Measurements from ENCODE around the gene THBS1.

Gene THBS1

GRCh38 chr15:39591141-39591895, 10.4 kb downstream of the THBS1 start:
- Histone ChIP-seq H3F3A (ENCODE audit: insufficient read depth, low read length) (no peaks in the 10 kb centered on the region), H3K9me2 (ENCODE audit: low read depth, low read length) (no peaks in the 10 kb centered on the region), H3K4me3 (ENCODE audit: low read depth, low read length, poor library complexity, severe bottlenecking) (no peak overlapping the region), H4K20me1 (ENCODE audit: insufficient read depth, low read length) (no peaks in the 10 kb centered on the region), H3K36me3 (ENCODE audit: insufficient read depth, low read length) (no peaks in the 10 kb centered on the region), H3K27ac (ENCODE audit: low read depth, low read length, poor library complexity, severe bottlenecking) (no peak overlapping the region), H3K9ac (ENCODE audit: low read length) (no peak overlapping the region), H3K79me2 (ENCODE audit: insufficient read depth, low read length) (no peaks in the 10 kb centered on the region), H3K9me3 (ENCODE audit: low read length) (no peaks in the 10 kb centered on the region), H3K4me1 (ENCODE audit: insufficient read depth, low read length, severe bottlenecking) (no peaks in the 10 kb centered on the region), H2AFZ (ENCODE audit: low read length) (no peak overlapping the region), H3K27me3 (ENCODE audit: insufficient read depth, low read length) (no peaks in the 10 kb centered on the region), H3K4me2 (ENCODE audit: low read length) (no peak overlapping the region)
- TF ChIP-seq CTCF (IDR thresholded peaks at IDR 0.05; ENCODE audit: low read length) = no peak
- no peak for TF ChIP-seq EZH2 (IDR thresholded peaks at IDR 0.05; ENCODE audit: borderline replicate concordance, low read length)

GRCh38 chr15:39591896-39592315, 11.0 kb downstream of the THBS1 start:
- H2AFZ ChIP-seq (ENCODE audit: low read length) = no peak overlapping the region
- H3F3A ChIP-seq (ENCODE audit: insufficient read depth, low read length) = no peaks in the 10 kb centered on the region
- no peak overlapping the region for H3K4me3 ChIP-seq (ENCODE audit: low read depth, low read length, poor library complexity, severe bottlenecking)
- no peak for TF ChIP-seq CTCF (IDR thresholded peaks at IDR 0.05; ENCODE audit: low read length)
- TF ChIP-seq EZH2 (IDR thresholded peaks at IDR 0.05; ENCODE audit: borderline replicate concordance, low read length) = no peak
- no peaks in the 10 kb centered on the region for H4K20me1 ChIP-seq (ENCODE audit: insufficient read depth, low read length)
- H3K36me3 ChIP-seq (ENCODE audit: insufficient read depth, low read length) = no peaks in the 10 kb centered on the region
- no peaks in the 10 kb centered on the region for H3K9me3 ChIP-seq (ENCODE audit: low read length)
- H3K27me3 ChIP-seq (ENCODE audit: insufficient read depth, low read length) = no peaks in the 10 kb centered on the region
- no peak overlapping the region for H3K9ac ChIP-seq (ENCODE audit: low read length)
- H3K4me1 ChIP-seq (ENCODE audit: insufficient read depth, low read length, severe bottlenecking) = no peaks in the 10 kb centered on the region
- H3K9me2 ChIP-seq (ENCODE audit: low read depth, low read length) = no peaks in the 10 kb centered on the region
- H3K27ac ChIP-seq (ENCODE audit: low read depth, low read length, poor library complexity, severe bottlenecking) = no peak overlapping the region
- no peak overlapping the region for H3K4me2 ChIP-seq (ENCODE audit: low read length)
- no peaks in the 10 kb centered on the region for H3K79me2 ChIP-seq (ENCODE audit: insufficient read depth, low read length)

- Histone ChIP-seq H3K4me2 (ENCODE audit: low read length) (no peak overlapping the region), H3K9ac (ENCODE audit: low read length) (no peak overlapping the region), H3K4me1 (ENCODE audit: insufficient read depth, low read length, severe bottlenecking) (no peaks in the 10 kb centered on the region), H3K27me3 (ENCODE audit: insufficient read depth, low read length) (no peaks in the 10 kb centered on the region), H2AFZ (ENCODE audit: low read length) (no peak overlapping the region), H3K9me2 (ENCODE audit: low read depth, low read length) (no peaks in the 10 kb centered on the region), H3K4me3 (ENCODE audit: low read depth, low read length, poor library complexity, severe bottlenecking) (no peak overlapping the region), H3K27ac (ENCODE audit: low read depth, low read length, poor library complexity, severe bottlenecking) (no peak overlapping the region), H4K20me1 (ENCODE audit: insufficient read depth, low read length) (no peaks in the 10 kb centered on the region), H3F3A (ENCODE audit: insufficient read depth, low read length) (no peaks in the 10 kb centered on the region), H3K9me3 (ENCODE audit: low read length) (no peaks in the 10 kb centered on the region), H3K79me2 (ENCODE audit: insufficient read depth, low read length) (no peaks in the 10 kb centered on the region), H3K36me3 (ENCODE audit: insufficient read depth, low read length) (no peaks in the 10 kb centered on the region)
- TF ChIP-seq CTCF (IDR thresholded peaks at IDR 0.05; ENCODE audit: low read length) (no peak), EZH2 (IDR thresholded peaks at IDR 0.05; ENCODE audit: borderline replicate concordance, low read length) (no peak)
These were observed 11.6 kb downstream of the THBS1 start for GRCh38 chr15:39592500-39592899.
